GM23248 (cell line): Measurements from ENCODE around the gene PDE4B. TPM values are rescaled to one million over a fixed set of nuclear protein-coding genes. Genes with fewer than 3 reads are reported as not detected.

Experiments used
- DNase-seq: peaks from one replicate; pipeline ENCODE4 v3.0.0-alpha.2; 2015
- H2AFZ ChIP-seq: fragments of 200-600 bp; sonication (generic); 2 replicates; pipeline ENCODE4 v1.6.1; 2016; ENCODE audit warnings: antibody characterized with exemption
- H3F3A ChIP-seq: fragments of 200-600 bp; sonication (generic); 2 replicates; pipeline ENCODE4 v1.6.1; 2016; ENCODE audit warnings: mild to moderate bottlenecking, antibody characterized with exemption, mixed run types; ENCODE audit not compliant: insufficient read depth
- H3K27ac ChIP-seq: fragments of 200-600 bp; sonication (generic); 2 replicates; pipeline ENCODE4 v1.5.1; 2016; ENCODE audit warnings: mild to moderate bottlenecking
- H3K27me3 ChIP-seq: fragments of 200-600 bp; sonication (generic); replicated peaks from 2 replicates; pipeline ENCODE4 v1.6.1; 2016; ENCODE audit warnings: mild to moderate bottlenecking; ENCODE audit not compliant: insufficient read depth
- H3K36me3 ChIP-seq: fragments of 200-600 bp; sonication (generic); 2 replicates; pipeline ENCODE4 v1.6.1; 2016; ENCODE audit warnings: low read depth, mild to moderate bottlenecking
- H3K4me1 ChIP-seq: fragments of 200-600 bp; sonication (generic); 2 replicates; pipeline ENCODE4 v1.6.1; 2016; ENCODE audit warnings: mild to moderate bottlenecking; ENCODE audit not compliant: insufficient read depth
- H3K4me2 ChIP-seq: fragments of 200-600 bp; sonication (generic); one replicate; pipeline ENCODE4 v1.6.1; 2016; ENCODE audit warnings: mild to moderate bottlenecking; ENCODE audit not compliant: unreplicated experiment
- H3K4me3 ChIP-seq: fragments of 200-600 bp; sonication (generic); 2 replicates; pipeline ENCODE4 v1.5.1; 2016; ENCODE audit warnings: mild to moderate bottlenecking
- H3K79me2 ChIP-seq: fragments of 200-600 bp; sonication (generic); 2 replicates; pipeline ENCODE4 v1.6.1; 2016; ENCODE audit warnings: mild to moderate bottlenecking; ENCODE audit not compliant: insufficient read depth
- H3K9ac ChIP-seq: fragments of 200-600 bp; sonication (generic); 2 replicates; pipeline ENCODE4 v1.6.1; 2016; ENCODE audit warnings: mild to moderate bottlenecking
- H3K9me2 ChIP-seq: fragments of 200-600 bp; sonication (generic); 2 replicates; pipeline ENCODE4 v1.6.1; 2016; ENCODE audit warnings: mixed run types, mild to moderate bottlenecking, moderate library complexity; ENCODE audit not compliant: insufficient read depth
- H3K9me3 ChIP-seq: fragments of 200-600 bp; sonication (generic); one replicate; pipeline ENCODE4 v1.6.1; 2017; ENCODE audit warnings: low read depth
- H4K20me1 ChIP-seq: fragments of 200-600 bp; sonication (generic); 2 replicates; pipeline ENCODE4 v1.6.0; 2016; ENCODE audit not compliant: insufficient read depth
- EZH2 ChIP-seq: fragments of 200-600 bp; sonication (generic); IDR thresholded peaks from 2 replicates; pipeline ENCODE4 v1.6.1; 2018; ENCODE audit warnings: antibody characterized with exemption, mild to moderate bottlenecking; ENCODE audit not compliant: insufficient read depth, poor library complexity, severe bottlenecking
- EZH2phosphoT487 ChIP-seq: fragments of 200-600 bp; sonication (generic); IDR thresholded peaks from 2 replicates; pipeline ENCODE4 v1.6.1; 2018; ENCODE audit warnings: antibody characterized with exemption, moderate library complexity, mild to moderate bottlenecking, low read depth; ENCODE audit not compliant: insufficient read depth
- WGBS, 2 experiments: methylation state at CpG; one replicate each; pipeline ENCODE4 v1.1.6; 2015 to 2017; ENCODE audit warnings: low lambda C conversion rate in 2 of 2, low coverage in 1 of 2; ENCODE audit errors: missing lambda C conversion rate in 2 of 2; 5-methylcytosine and 5-hydroxymethylcytosine counted together
- in situ Hi-C: fragments of 300-500 bp; cut with MboI; formaldehyde crosslinking; loops from 2 replicates; pipeline ENCODE4 v1.15.0; 2020
- polyA plus RNA-seq: library from polyadenylated mRNA; unstranded; fragments of >200 nt; fragmentation: Nextera tagmentation; extraction: Ambion mirVana; gene quantifications from 2 replicates; pipeline ENCODE4 v1.2.1, GENCODE V29; 2016
- total RNA-seq: library from RNA; depleted of rRNA; stranded (reverse); fragments of >200 nt; shearing (Covaris generic); gene quantifications from 2 replicates; pipeline ENCODE4 v1.2.3, GENCODE V29; 2014

Gene PDE4B
- total and polyA plus RNA-seq, 2 experiments from 2014 or later, result 19.9 to 36.2 TPM

GRCh38 chr1:66177510-66177909, 384.8 kb downstream of the PDE4B start:
- WGBS, 2 experiments, result 83 to 89% methylated on average over 2 of the region's 2 CpGs
- Histone ChIP-seq H3K27me3 (no peaks in the 10 kb centered on the region), H3K36me3 (no peaks in the 10 kb centered on the region), H4K20me1 (no peaks in the 10 kb centered on the region; the same call in 1 of the 2 replicates), H3K4me3 (no peak overlapping the region), H3K4me2 (no peak overlapping the region), H2AFZ (no peak overlapping the region), H3K79me2 (no peaks in the 10 kb centered on the region), H3K9ac (no peak overlapping the region), H3K9me3 (no peaks in the 10 kb centered on the region), H3K9me2 (no peaks in the 10 kb centered on the region), H3K27ac (no peak overlapping the region), H3F3A (peaks cover 3% of the 10 kb centered on the region; the same call in 1 of the 2 replicates), H3K4me1 (peaks cover 9% of the 10 kb centered on the region)
- in situ Hi-C loops, result no loop called here
- no peak for DNase-seq
- TF ChIP-seq EZH2, result no peak
- TF ChIP-seq EZH2phosphoT487, result no peak

GRCh38 chr1:66182026-66182425, 389.3 kb downstream of the PDE4B start:
- H3K4me1 ChIP-seq, result peaks cover 13% of the 10 kb centered on the region
- TF ChIP-seq EZH2phosphoT487 (no peak), EZH2 (no peak)
- in situ Hi-C loops, result no loop called here
- H2AFZ ChIP-seq, result no peak overlapping the region
- no peaks in the 10 kb centered on the region for H3K36me3 ChIP-seq
- no peaks in the 10 kb centered on the region for H3K9me3 ChIP-seq
- no peak overlapping the region for H3K4me3 ChIP-seq
- peaks cover 12% of the 10 kb centered on the region; the same call in 1 of the 2 replicates for H3F3A ChIP-seq
- H3K27me3 ChIP-seq, result no peaks in the 10 kb centered on the region
- WGBS, 2 experiments, result 63 to 69% methylated on average over 4 of the region's 4 CpGs
- H3K9me2 ChIP-seq, result no peaks in the 10 kb centered on the region
- H4K20me1 ChIP-seq, result no peaks in the 10 kb centered on the region; the same call in 1 of the 2 replicates
- no peak overlapping the region for H3K27ac ChIP-seq
- peak overlapping the region; percentile 39 for H3K4me2 ChIP-seq
- no peak for DNase-seq
- no peaks in the 10 kb centered on the region for H3K79me2 ChIP-seq
- no peak overlapping the region for H3K9ac ChIP-seq

GRCh38 chr1:66182551-66183178, 390.0 kb downstream of the PDE4B start:
- no peaks in the 10 kb centered on the region for H3K9me3 ChIP-seq
- no peak for TF ChIP-seq EZH2
- no peak for TF ChIP-seq EZH2phosphoT487
- H4K20me1 ChIP-seq, result no peaks in the 10 kb centered on the region; the same call in 1 of the 2 replicates
- no peaks in the 10 kb centered on the region for H3K27me3 ChIP-seq
- H3K4me2 ChIP-seq, result peak overlapping the region; percentile 39
- H3K27ac ChIP-seq, result peak overlapping the region; percentile 36
- peaks cover 13% of the 10 kb centered on the region for H3K4me1 ChIP-seq
- peaks cover 12% of the 10 kb centered on the region; the same call in 1 of the 2 replicates for H3F3A ChIP-seq
- H3K4me3 ChIP-seq, result no peak overlapping the region
- peak; percentile 77 for DNase-seq
- no peak overlapping the region for H3K9ac ChIP-seq
- no peak overlapping the region for H2AFZ ChIP-seq
- in situ Hi-C loops, result no loop called here
- 51 to 62% methylated on average over 3 of the region's 3 CpGs for WGBS, 2 experiments
- H3K9me2 ChIP-seq, result no peaks in the 10 kb centered on the region
- H3K79me2 ChIP-seq, result no peaks in the 10 kb centered on the region
- no peaks in the 10 kb centered on the region for H3K36me3 ChIP-seq

GRCh38 chr1:66183400-66183799, 390.7 kb downstream of the PDE4B start:
- Histone ChIP-seq H3K4me2 (no peak overlapping the region), H3K36me3 (no peaks in the 10 kb centered on the region), H3K27ac (no peak overlapping the region), H3K9ac (no peak overlapping the region), H3K9me2 (no peaks in the 10 kb centered on the region), H3K27me3 (no peaks in the 10 kb centered on the region), H3K4me3 (no peak overlapping the region), H3F3A (peaks cover 12% of the 10 kb centered on the region; the same call in 1 of the 2 replicates), H3K4me1 (peaks cover 13% of the 10 kb centered on the region), H4K20me1 (no peaks in the 10 kb centered on the region), H2AFZ (no peak overlapping the region), H3K9me3 (no peaks in the 10 kb centered on the region), H3K79me2 (no peaks in the 10 kb centered on the region)
- 70 to 72% methylated on average over 3 of the region's 3 CpGs for WGBS, 2 experiments
- in situ Hi-C loops, result no loop called here
- DNase-seq, result no peak
- no peak for TF ChIP-seq EZH2
- TF ChIP-seq EZH2phosphoT487, result no peak
